H9 (cell line): ENCODE measurements around the gene PLEKHA5. TPM values are rescaled to one million over a fixed set of nuclear protein-coding genes. Genes with fewer than 3 reads are reported as not detected.

ENCODE experiments used
- DNase-seq: peaks from one replicate; pipeline ENCODE4 v3.0.0-alpha.2; 2017
- H2AFZ ChIP-seq: one replicate; pipeline ENCODE4 v1.6.1; 2013; ENCODE audit warnings: mild to moderate bottlenecking, low read length, control low read depth, moderate library complexity
- H2AK5ac ChIP-seq: 2 replicates; pipeline ENCODE4 v1.6.1; 2013; ENCODE audit warnings: low read length, control low read depth, mixed read lengths; ENCODE audit not compliant: insufficient read length
- H2BK120ac ChIP-seq: one replicate; pipeline ENCODE4 v1.6.1; 2013; ENCODE audit warnings: low read depth, mild to moderate bottlenecking, low read length, control low read depth, inconsistent platforms; ENCODE audit not compliant: poor library complexity, severe bottlenecking
- H2BK12ac ChIP-seq: 2 replicates; pipeline ENCODE4 v1.6.1; 2013; ENCODE audit warnings: low read length, control low read depth, mixed read lengths, low read depth; ENCODE audit not compliant: insufficient read length
- H2BK15ac ChIP-seq: 2 replicates; pipeline ENCODE4 v1.6.1; 2013; ENCODE audit warnings: low read depth, low read length, control low read depth
- H2BK20ac ChIP-seq: one replicate; pipeline ENCODE4 v1.6.1; 2013; ENCODE audit warnings: low read depth, mild to moderate bottlenecking, low read length, control low read depth, inconsistent platforms; ENCODE audit not compliant: poor library complexity, severe bottlenecking
- H2BK5ac ChIP-seq: 2 replicates; pipeline ENCODE4 v1.6.1; 2013; ENCODE audit warnings: low read length, control low read depth, mixed read lengths; ENCODE audit not compliant: insufficient read length
- H3K14ac ChIP-seq: 2 replicates; pipeline ENCODE4 v1.6.1; 2013; ENCODE audit warnings: low read length, control low read depth; ENCODE audit not compliant: insufficient read depth
- H3K18ac ChIP-seq: 2 replicates; pipeline ENCODE4 v1.6.1; 2013; ENCODE audit warnings: low read depth, mild to moderate bottlenecking, mixed read lengths, low read length, control low read depth; ENCODE audit not compliant: insufficient read length
- H3K23ac ChIP-seq: 2 replicates; pipeline ENCODE4 v1.6.1; 2013; ENCODE audit warnings: low read length, control low read depth, mixed read lengths, low read depth; ENCODE audit not compliant: insufficient read length
- H3K23me2 ChIP-seq: 2 replicates; pipeline ENCODE4 v1.6.1; 2013; ENCODE audit warnings: low read depth, mild to moderate bottlenecking, mixed read lengths, low read length, control low read depth; ENCODE audit not compliant: insufficient read length, poor library complexity, severe bottlenecking
- H3K27ac ChIP-seq: 2 replicates; pipeline ENCODE4 v1.5.1; 2013; ENCODE audit warnings: low read length, control low read depth, mixed read lengths, low read depth; ENCODE audit not compliant: insufficient read length
- H3K27me3 ChIP-seq: 2 replicates; pipeline ENCODE4 v1.6.1; 2013; ENCODE audit warnings: low read length, control low read depth, inconsistent platforms; ENCODE audit not compliant: insufficient read depth
- H3K4ac ChIP-seq: 2 replicates; pipeline ENCODE4 v1.6.1; 2013; ENCODE audit warnings: low read depth, mild to moderate bottlenecking, control low read depth, inconsistent platforms, low read length, moderate library complexity
- H3K4me1 ChIP-seq: 2 replicates; pipeline ENCODE4 v1.6.1; 2013; ENCODE audit warnings: low read length, control low read depth, inconsistent platforms; ENCODE audit not compliant: insufficient read depth
- H3K4me2 ChIP-seq: 2 replicates; pipeline ENCODE4 v1.6.1; 2013; ENCODE audit warnings: low read length, control low read depth, mixed read lengths; ENCODE audit not compliant: insufficient read length, insufficient read depth
- H3K56ac ChIP-seq: 2 replicates; pipeline ENCODE4 v1.6.1; 2013; ENCODE audit warnings: low read depth, mild to moderate bottlenecking, mixed read lengths, low read length, control low read depth; ENCODE audit not compliant: insufficient read length
- H3K79me1 ChIP-seq: 2 replicates; pipeline ENCODE4 v1.6.1; 2013; ENCODE audit warnings: low read depth, mild to moderate bottlenecking, moderate library complexity, low read length, control low read depth, inconsistent platforms; ENCODE audit not compliant: insufficient read depth, poor library complexity, severe bottlenecking
- H3K79me2 ChIP-seq: 2 replicates; pipeline ENCODE4 v1.6.1; 2013; ENCODE audit warnings: low read length, control low read depth, inconsistent platforms; ENCODE audit not compliant: insufficient read depth
- H3K9ac ChIP-seq: 2 replicates; pipeline ENCODE4 v1.6.1; 2013; ENCODE audit warnings: low read length, control low read depth, mixed read lengths; ENCODE audit not compliant: insufficient read length; ENCODE audit errors: extremely low read depth
- H3K9me3 ChIP-seq: one replicate; pipeline ENCODE4 v1.6.1; 2013; ENCODE audit warnings: low read depth, low read length, inconsistent platforms; ENCODE audit not compliant: control insufficient read depth
- H3T11ph ChIP-seq: one replicate; pipeline ENCODE4 v1.6.1; 2013; ENCODE audit warnings: mild to moderate bottlenecking, low read length, control low read depth, inconsistent platforms
- H4K20me1 ChIP-seq: one replicate; pipeline ENCODE4 v1.6.1; 2013; ENCODE audit not compliant: control insufficient read depth, insufficient read length, insufficient read depth
- H4K5ac ChIP-seq: 2 replicates; pipeline ENCODE4 v1.6.1; 2013; ENCODE audit warnings: low read depth, mild to moderate bottlenecking, mixed read lengths, low read length, control low read depth; ENCODE audit not compliant: insufficient read length
- H4K8ac ChIP-seq: replicated peaks from 2 replicates; pipeline ENCODE4 v1.6.1; 2013; ENCODE audit warnings: low read length, control low read depth, mixed read lengths, low read depth; ENCODE audit not compliant: insufficient read length
- H4K91ac ChIP-seq: 2 replicates; pipeline ENCODE4 v1.6.1; 2013; ENCODE audit warnings: low read depth, mild to moderate bottlenecking, moderate library complexity, mixed read lengths, low read length, control low read depth; ENCODE audit not compliant: insufficient read length
- H3K27ac Mint-ChIP-seq, 3 experiments: 2 replicates in 2 of 3; 3 replicates in 1 of 3; pipeline ENCODE4 v1.8.0; 2020 to 2021; ENCODE audit warnings: mixed read lengths in 3 of 3, mild to moderate bottlenecking in 1 of 3, moderate library complexity in 1 of 3
- H3K27me3 Mint-ChIP-seq: 2 replicates; pipeline ENCODE4 v1.8.0; 2021; ENCODE audit warnings: low read depth, mild to moderate bottlenecking, moderate library complexity, mixed read lengths
- H3K36me3 Mint-ChIP-seq, 3 experiments: 2 replicates in 2 of 3; 3 replicates in 1 of 3; pipeline ENCODE4 v1.8.0; 2020 to 2021; ENCODE audit warnings: low read depth in 3 of 3, mixed read lengths in 3 of 3; ENCODE audit not compliant: insufficient read depth in 1 of 3
- H3K4me1 Mint-ChIP-seq, 2 experiments: 2 replicates each; pipeline ENCODE4 v1.8.0; 2020; ENCODE audit warnings: mixed read lengths in 2 of 2
- H3K4me3 Mint-ChIP-seq, 2 experiments: 2 replicates in 1 of 2; 3 replicates in 1 of 2; pipeline ENCODE4 v1.8.0; 2020 to 2021; ENCODE audit warnings: mild to moderate bottlenecking in 2 of 2, mixed read lengths in 2 of 2, moderate library complexity in 1 of 2
- H3K9me3 Mint-ChIP-seq, 2 experiments: 2 replicates in 1 of 2; 3 replicates in 1 of 2; pipeline ENCODE4 v1.8.0; 2020; ENCODE audit warnings: mild to moderate bottlenecking in 2 of 2, mixed read lengths in 2 of 2, moderate library complexity in 1 of 2
- CTCF ChIP-seq: fragments of 200-600 bp; sonication (generic); conservative IDR thresholded peaks from 3 replicates; pipeline ENCODE4 v1.8.0; 2021; ENCODE audit warnings: antibody characterized with exemption, mild to moderate bottlenecking
- WGBS: extraction: QIAGEN DNeasy Blood & Tissue Kit; methylation state at CpG from one replicate; pipeline ENCODE4 v1.1.7; 2013; ENCODE audit warnings: missing lambda C conversion rate, low lambda C conversion rate, mixed read lengths; ENCODE audit not compliant: insufficient read length; ENCODE audit errors: extremely low coverage; 5-methylcytosine and 5-hydroxymethylcytosine counted together
- total RNA-seq: library from RNA; stranded (reverse); gene quantifications from 2 replicates; pipeline ENCODE4 v1.2.1, GENCODE V29; 2021

PLEKHA5 gene
- total RNA-seq, 1 experiment from 2014 or later = 86.7 TPM

GRCh38 chr12:19121449-19122018, 8.0 kb upstream of the PLEKHA5 start:
- H3K56ac ChIP-seq = no peak overlapping the region
- no peaks in the 10 kb centered on the region for H3K79me2 ChIP-seq
- no peak overlapping the region for H2BK15ac ChIP-seq
- Mint-ChIP-seq H3K9me3 (peaks cover 2 to 4% of the 10 kb centered on the region in 2 experiments; a peak in 3 of 5 replicates), H3K36me3 (peaks cover 0 to 6% (median 2%) of the 10 kb centered on the region in 3 experiments; a peak in 3 of 7 replicates), H3K4me3 (no peak overlapping the region), H3K4me1 (peaks cover 0 to 8% of the 10 kb centered on the region in 2 experiments; a peak in 2 of 4 replicates), H3K27me3 (no peaks in the 10 kb centered on the region), H3K27ac (no peak overlapping the region)
- no peak overlapping the region for H2AK5ac ChIP-seq
- H3K27me3 ChIP-seq = no peaks in the 10 kb centered on the region
- no peak overlapping the region for H4K91ac ChIP-seq
- H3K27ac ChIP-seq = no peak overlapping the region
- no peaks in the 10 kb centered on the region for H4K20me1 ChIP-seq
- H3K4me2 ChIP-seq = no peak overlapping the region
- H2AFZ ChIP-seq = no peak overlapping the region
- WGBS = no CpG with 5 or more reads among the region's 1 CpG
- no peak for DNase-seq
- no peak overlapping the region for H3K18ac ChIP-seq
- H3K23ac ChIP-seq = no peak overlapping the region
- no peaks in the 10 kb centered on the region for H3K9me3 ChIP-seq
- no peaks in the 10 kb centered on the region for H3K4me1 ChIP-seq
- H3K4ac ChIP-seq = no peak overlapping the region
- no peak overlapping the region for H2BK12ac ChIP-seq
- TF ChIP-seq CTCF = no peak
- H3K23me2 ChIP-seq = no peaks in the 10 kb centered on the region
- H3K79me1 ChIP-seq = no peaks in the 10 kb centered on the region
- no peak overlapping the region for H3K14ac ChIP-seq
- no peak overlapping the region for H3K9ac ChIP-seq
- no peak overlapping the region for H4K5ac ChIP-seq
- no peak overlapping the region for H3T11ph ChIP-seq
- H2BK5ac ChIP-seq = no peak overlapping the region
- no peak overlapping the region for H2BK120ac ChIP-seq
- no peak overlapping the region for H2BK20ac ChIP-seq
- no peak overlapping the region for H4K8ac ChIP-seq
